Measurements from ENCODE around the gene STX4. TPM values are rescaled to one million over a fixed set of nuclear protein-coding genes. Genes with fewer than 3 reads are reported as not detected.
A peak's percentile ranks its signal among the peaks of the same experiment; 100 is the strongest.

Gene STX4
- total and polyA plus RNA-seq, 9 of the 15 experiments (the other 6 are each of a cell fraction or from before 2014, with no cell fraction given) = 3.2 to 48.0 (median 21.5) TPM

- TF ChIP-seq ZNF583 (CRISPR knock-in tag; IDR thresholded peaks at IDR 0.05) = 0 out of 2 replicates have a peak, but pooled peaks have one; percentile 13
- TF ChIP-seq, protein P1, sequence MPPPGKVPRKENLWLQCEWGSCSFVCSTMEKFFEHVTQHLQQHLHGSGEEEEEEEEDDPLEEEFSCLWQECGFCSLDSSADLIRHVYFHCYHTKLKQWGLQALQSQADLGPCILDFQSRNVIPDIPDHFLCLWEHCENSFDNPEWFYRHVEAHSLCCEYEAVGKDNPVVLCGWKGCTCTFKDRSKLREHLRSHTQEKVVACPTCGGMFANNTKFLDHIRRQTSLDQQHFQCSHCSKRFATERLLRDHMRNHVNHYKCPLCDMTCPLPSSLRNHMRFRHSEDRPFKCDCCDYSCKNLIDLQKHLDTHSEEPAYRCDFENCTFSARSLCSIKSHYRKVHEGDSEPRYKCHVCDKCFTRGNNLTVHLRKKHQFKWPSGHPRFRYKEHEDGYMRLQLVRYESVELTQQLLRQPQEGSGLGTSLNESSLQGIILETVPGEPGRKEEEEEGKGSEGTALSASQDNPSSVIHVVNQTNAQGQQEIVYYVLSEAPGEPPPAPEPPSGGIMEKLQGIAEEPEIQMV (tag; conservative IDR thresholded peaks at IDR 0.05; ENCODE audit: low read depth) = no peak
- TF ChIP-seq FOS (IDR thresholded peaks at IDR 0.05; ENCODE audit: extremely low read depth, insufficient read length) = no peak
- TF ChIP-seq, protein P2, sequence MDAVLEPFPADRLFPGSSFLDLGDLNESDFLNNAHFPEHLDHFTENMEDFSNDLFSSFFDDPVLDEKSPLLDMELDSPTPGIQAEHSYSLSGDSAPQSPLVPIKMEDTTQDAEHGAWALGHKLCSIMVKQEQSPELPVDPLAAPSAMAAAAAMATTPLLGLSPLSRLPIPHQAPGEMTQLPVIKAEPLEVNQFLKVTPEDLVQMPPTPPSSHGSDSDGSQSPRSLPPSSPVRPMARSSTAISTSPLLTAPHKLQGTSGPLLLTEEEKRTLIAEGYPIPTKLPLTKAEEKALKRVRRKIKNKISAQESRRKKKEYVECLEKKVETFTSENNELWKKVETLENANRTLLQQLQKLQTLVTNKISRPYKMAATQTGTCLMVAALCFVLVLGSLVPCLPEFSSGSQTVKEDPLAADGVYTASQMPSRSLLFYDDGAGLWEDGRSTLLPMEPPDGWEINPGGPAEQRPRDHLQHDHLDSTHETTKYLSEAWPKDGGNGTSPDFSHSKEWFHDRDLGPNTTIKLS (IDR thresholded peaks at IDR 0.05; ENCODE audit: borderline replicate concordance, low read depth) = no peak
- no peak for TF ChIP-seq GTF2B (IDR thresholded peaks at IDR 0.05; ENCODE audit: extremely low read depth, insufficient read length)
- TF ChIP-seq ZC3H11A (IDR thresholded peaks at IDR 0.05; ENCODE audit: low read depth, low read length) = no peak
- no peak for TF ChIP-seq SAFB (IDR thresholded peaks at IDR 0.05; ENCODE audit: borderline replicate concordance, low read depth, low read length)
- TF ChIP-seq, protein P3, sequence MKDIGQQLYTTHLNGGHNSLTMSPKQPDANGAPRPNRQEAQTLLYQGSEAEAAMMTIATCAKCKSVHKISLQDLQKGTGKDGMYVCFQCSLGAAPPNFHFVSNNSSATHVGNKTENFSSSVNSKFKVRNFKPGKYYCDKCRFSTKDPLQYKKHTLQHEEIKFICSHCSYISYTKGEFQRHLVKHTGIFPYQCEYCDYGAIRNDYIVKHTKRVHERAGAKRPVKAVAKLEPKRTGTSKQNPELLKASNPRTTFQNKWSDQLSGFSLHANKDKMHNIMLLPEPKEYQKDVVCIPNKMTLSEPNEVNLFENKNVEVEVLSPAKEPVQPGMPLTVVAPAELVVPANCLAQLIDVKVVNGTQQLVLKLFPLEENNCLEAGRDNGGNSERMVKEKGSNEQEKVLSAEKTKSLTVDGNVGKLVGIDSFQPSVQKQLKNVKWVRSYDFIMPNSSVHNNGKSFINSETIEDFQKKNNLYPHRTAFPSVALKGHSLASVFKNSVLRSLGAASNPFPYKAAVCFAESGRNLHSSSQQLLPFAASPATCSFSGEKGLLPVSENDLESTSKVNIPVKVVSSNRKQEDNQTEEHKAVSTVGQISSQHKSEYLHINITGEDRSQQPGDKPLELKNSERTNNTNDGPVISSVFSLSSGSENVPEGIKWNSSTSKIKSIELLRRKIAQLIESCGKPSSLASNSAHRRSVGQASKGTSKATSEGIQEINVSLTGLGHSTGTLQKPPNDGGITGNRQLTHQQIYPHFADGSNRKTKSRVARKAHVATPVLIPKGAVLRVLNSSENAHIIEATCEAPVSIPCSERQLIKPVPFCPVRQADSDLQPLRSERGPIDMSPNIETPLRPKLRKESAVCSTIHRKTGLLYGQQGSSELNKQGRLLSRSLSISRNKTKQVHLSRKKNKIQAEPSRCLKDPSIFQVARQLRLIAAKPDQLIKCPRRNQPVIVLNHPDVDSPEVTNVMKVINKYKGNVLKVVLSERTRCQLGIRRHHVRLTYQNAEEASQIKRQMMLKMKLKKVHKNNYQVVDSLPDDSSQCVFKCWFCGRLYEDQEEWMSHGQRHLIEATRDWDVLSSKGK (CRISPR knock-in tag; IDR thresholded peaks at IDR 0.05) = no peak
- no peak for TF ChIP-seq RBM34 (IDR thresholded peaks at IDR 0.05; ENCODE audit: borderline replicate concordance, insufficient read depth, low read length)
- TF ChIP-seq HES1 (IDR thresholded peaks at IDR 0.05; ENCODE audit: low read depth) = no peak
- peak; percentile 42; the same call in 1 of the 2 replicates for TF ChIP-seq ZFX (CRISPR knock-in tag; IDR thresholded peaks at IDR 0.05)
- TF ChIP-seq, protein P4, sequence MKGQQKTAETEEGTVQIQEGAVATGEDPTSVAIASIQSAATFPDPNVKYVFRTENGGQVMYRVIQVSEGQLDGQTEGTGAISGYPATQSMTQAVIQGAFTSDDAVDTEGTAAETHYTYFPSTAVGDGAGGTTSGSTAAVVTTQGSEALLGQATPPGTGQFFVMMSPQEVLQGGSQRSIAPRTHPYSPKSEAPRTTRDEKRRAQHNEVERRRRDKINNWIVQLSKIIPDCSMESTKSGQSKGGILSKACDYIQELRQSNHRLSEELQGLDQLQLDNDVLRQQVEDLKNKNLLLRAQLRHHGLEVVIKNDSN (CRISPR knock-in tag; IDR thresholded peaks at IDR 0.05) = peak; percentile 60
- no peak for TF ChIP-seq HIVEP1 (CRISPR knock-in tag; IDR thresholded peaks at IDR 0.05)
- TF ChIP-seq ZFP36 (IDR thresholded peaks at IDR 0.05; ENCODE audit: low read depth, low read length, partially characterized antibody) = no peak
- TF ChIP-seq, protein P5, sequence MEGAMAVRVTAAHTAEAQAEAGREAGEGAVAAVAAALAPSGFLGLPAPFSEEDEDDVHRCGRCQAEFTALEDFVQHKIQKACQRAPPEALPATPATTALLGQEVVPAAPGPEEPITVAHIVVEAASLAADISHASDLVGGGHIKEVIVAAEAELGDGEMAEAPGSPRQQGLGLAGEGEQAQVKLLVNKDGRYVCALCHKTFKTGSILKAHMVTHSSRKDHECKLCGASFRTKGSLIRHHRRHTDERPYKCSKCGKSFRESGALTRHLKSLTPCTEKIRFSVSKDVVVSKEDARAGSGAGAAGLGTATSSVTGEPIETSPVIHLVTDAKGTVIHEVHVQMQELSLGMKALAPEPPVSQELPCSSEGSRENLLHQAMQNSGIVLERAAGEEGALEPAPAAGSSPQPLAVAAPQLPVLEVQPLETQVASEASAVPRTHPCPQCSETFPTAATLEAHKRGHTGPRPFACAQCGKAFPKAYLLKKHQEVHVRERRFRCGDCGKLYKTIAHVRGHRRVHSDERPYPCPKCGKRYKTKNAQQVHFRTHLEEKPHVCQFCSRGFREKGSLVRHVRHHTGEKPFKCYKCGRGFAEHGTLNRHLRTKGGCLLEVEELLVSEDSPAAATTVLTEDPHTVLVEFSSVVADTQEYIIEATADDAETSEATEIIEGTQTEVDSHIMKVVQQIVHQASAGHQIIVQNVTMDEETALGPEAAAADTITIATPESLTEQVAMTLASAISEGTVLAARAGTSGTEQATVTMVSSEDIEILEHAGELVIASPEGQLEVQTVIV (CRISPR knock-in tag; IDR thresholded peaks at IDR 0.05; ENCODE audit: borderline replicate concordance) = no peak
Observed at GRCh38 chr16:30985401-30986128, 47.8 kb upstream of the STX4 start (continued).

Data from K562 (cell line).